ENCODE data around the gene DYNC1I1.
A peak's percentile ranks its signal among the peaks of the same experiment; 100 is the strongest.

DYNC1I1 gene

GRCh38 chr7:96104984-96105383, 332.6 kb downstream of the DYNC1I1 start:
- H3K4me1 ChIP-seq (ENCODE audit: control insufficient read depth, insufficient read depth, low read length, poor library complexity, severe bottlenecking) = no peaks in the 10 kb centered on the region
- H3K9me3 ChIP-seq (ENCODE audit: control insufficient read depth, low read length) = no peaks in the 10 kb centered on the region
- H3K27ac ChIP-seq (ENCODE audit: low read depth, low read length, severe bottlenecking) = no peak overlapping the region
- no peak overlapping the region for H3K4me3 ChIP-seq (ENCODE audit: extremely low read depth, insufficient read depth, low read length, poor library complexity, severe bottlenecking)
- H3K36me3 ChIP-seq (ENCODE audit: control insufficient read depth, insufficient read depth, low read length) = no peaks in the 10 kb centered on the region

- H3K4me3 ChIP-seq (ENCODE audit: extremely low read depth, insufficient read depth, low read length, poor library complexity, severe bottlenecking) = no peak overlapping the region
- H3K27ac ChIP-seq (ENCODE audit: low read depth, low read length, severe bottlenecking) = no peak overlapping the region
- no peaks in the 10 kb centered on the region for H3K9me3 ChIP-seq (ENCODE audit: control insufficient read depth, low read length)
- H3K36me3 ChIP-seq (ENCODE audit: control insufficient read depth, insufficient read depth, low read length) = no peaks in the 10 kb centered on the region
- H3K4me1 ChIP-seq (ENCODE audit: control insufficient read depth, insufficient read depth, low read length, poor library complexity, severe bottlenecking) = no peaks in the 10 kb centered on the region
These were observed 339.1 kb downstream of the DYNC1I1 start for GRCh38 chr7:96111405-96111804.

GRCh38 chr7:96114190-96114589, 341.8 kb downstream of the DYNC1I1 start:
- no peak overlapping the region for H3K27ac ChIP-seq (ENCODE audit: low read depth, low read length, severe bottlenecking)
- H3K9me3 ChIP-seq (ENCODE audit: control insufficient read depth, low read length) = no peaks in the 10 kb centered on the region
- 83 to 96% methylated on average over 5 of the region's 7 CpGs for WGBS, 2 experiments (ENCODE audit: insufficient coverage in 2 of 2)
- no peaks in the 10 kb centered on the region for H3K4me1 ChIP-seq (ENCODE audit: control insufficient read depth, insufficient read depth, low read length, poor library complexity, severe bottlenecking)
- no peaks in the 10 kb centered on the region for H3K36me3 ChIP-seq (ENCODE audit: control insufficient read depth, insufficient read depth, low read length)
- H3K4me3 ChIP-seq (ENCODE audit: extremely low read depth, insufficient read depth, low read length, poor library complexity, severe bottlenecking) = no peak overlapping the region

- H3K27ac ChIP-seq (ENCODE audit: low read depth, low read length, severe bottlenecking) = no peak overlapping the region
- H3K4me3 ChIP-seq (ENCODE audit: extremely low read depth, insufficient read depth, low read length, poor library complexity, severe bottlenecking) = no peak overlapping the region
- H3K9me3 ChIP-seq (ENCODE audit: control insufficient read depth, low read length) = no peaks in the 10 kb centered on the region
- H3K4me1 ChIP-seq (ENCODE audit: control insufficient read depth, insufficient read depth, low read length, poor library complexity, severe bottlenecking) = no peaks in the 10 kb centered on the region
- peaks cover 16% of the 10 kb centered on the region for H3K36me3 ChIP-seq (ENCODE audit: control insufficient read depth, insufficient read depth, low read length)
- 96 to 100% methylated on average over 2 to 5 of the region's 7 CpGs for WGBS, 2 experiments (ENCODE audit: insufficient coverage in 2 of 2)
These were observed 343.8 kb downstream of the DYNC1I1 start for GRCh38 chr7:96116173-96116572.

GRCh38 chr7:96118449-96119001, 346.2 kb downstream of the DYNC1I1 start:
- no peak overlapping the region for H3K4me3 ChIP-seq (ENCODE audit: extremely low read depth, insufficient read depth, low read length, poor library complexity, severe bottlenecking)

GRCh38 chr7:96120445-96121225, 348.3 kb downstream of the DYNC1I1 start:
- Histone ChIP-seq H3K27ac (ENCODE audit: low read depth, low read length, severe bottlenecking) (no peak overlapping the region), H3K4me1 (ENCODE audit: control insufficient read depth, insufficient read depth, low read length, poor library complexity, severe bottlenecking) (no peaks in the 10 kb centered on the region), H3K9me3 (ENCODE audit: control insufficient read depth, low read length) (no peaks in the 10 kb centered on the region), H3K4me3 (ENCODE audit: extremely low read depth, insufficient read depth, low read length, poor library complexity, severe bottlenecking) (no peak overlapping the region), H3K36me3 (ENCODE audit: control insufficient read depth, insufficient read depth, low read length) (peaks cover 23% of the 10 kb centered on the region)
- WGBS, 2 experiments (ENCODE audit: insufficient coverage in 2 of 2) = 83% methylated on average over 1 of the region's 2 CpGs; no CpG with 5 or more reads in 1 of the 2 experiments

More at GRCh38 chr7:96118449-96119001, 346.2 kb downstream of the DYNC1I1 start:
- WGBS, 2 experiments (ENCODE audit: insufficient coverage in 2 of 2) = 47 to 60% methylated on average over 4 to 10 of the region's 13 CpGs
- H3K36me3 ChIP-seq (ENCODE audit: control insufficient read depth, insufficient read depth, low read length) = peaks cover 23% of the 10 kb centered on the region
- H3K4me1 ChIP-seq (ENCODE audit: control insufficient read depth, insufficient read depth, low read length, poor library complexity, severe bottlenecking) = no peaks in the 10 kb centered on the region
- peak overlapping the region; percentile 50 for H3K27ac ChIP-seq (ENCODE audit: low read depth, low read length, severe bottlenecking)
- H3K9me3 ChIP-seq (ENCODE audit: control insufficient read depth, low read length) = no peaks in the 10 kb centered on the region

GRCh38 chr7:96121752-96122151, 349.4 kb downstream of the DYNC1I1 start:
- Histone ChIP-seq H3K4me1 (ENCODE audit: control insufficient read depth, insufficient read depth, low read length, poor library complexity, severe bottlenecking) (no peaks in the 10 kb centered on the region), H3K27ac (ENCODE audit: low read depth, low read length, severe bottlenecking) (no peak overlapping the region), H3K9me3 (ENCODE audit: control insufficient read depth, low read length) (no peaks in the 10 kb centered on the region), H3K36me3 (ENCODE audit: control insufficient read depth, insufficient read depth, low read length) (peaks cover 23% of the 10 kb centered on the region), H3K4me3 (ENCODE audit: extremely low read depth, insufficient read depth, low read length, poor library complexity, severe bottlenecking) (no peak overlapping the region)
- 75 to 84% methylated on average over 6 of the region's 6 CpGs for WGBS, 2 experiments (ENCODE audit: insufficient coverage in 2 of 2)

- Histone ChIP-seq H3K36me3 (ENCODE audit: control insufficient read depth, insufficient read depth, low read length) (peaks cover 23% of the 10 kb centered on the region), H3K4me1 (ENCODE audit: control insufficient read depth, insufficient read depth, low read length, poor library complexity, severe bottlenecking) (no peaks in the 10 kb centered on the region), H3K4me3 (ENCODE audit: extremely low read depth, insufficient read depth, low read length, poor library complexity, severe bottlenecking) (no peak overlapping the region), H3K9me3 (ENCODE audit: control insufficient read depth, low read length) (no peaks in the 10 kb centered on the region), H3K27ac (ENCODE audit: low read depth, low read length, severe bottlenecking) (no peak overlapping the region)
- WGBS, 2 experiments (ENCODE audit: insufficient coverage in 2 of 2) = 80% methylated on average over 1 of the region's 2 CpGs; no CpG with 5 or more reads in 1 of the 2 experiments
These were observed 350.4 kb downstream of the DYNC1I1 start for GRCh38 chr7:96122746-96123145.

GRCh38 chr7:96126382-96126781, 354.0 kb downstream of the DYNC1I1 start:
- H3K9me3 ChIP-seq (ENCODE audit: control insufficient read depth, low read length) = no peaks in the 10 kb centered on the region
- peaks cover 11% of the 10 kb centered on the region for H3K36me3 ChIP-seq (ENCODE audit: control insufficient read depth, insufficient read depth, low read length)
- H3K4me3 ChIP-seq (ENCODE audit: extremely low read depth, insufficient read depth, low read length, poor library complexity, severe bottlenecking) = no peak overlapping the region
- H3K27ac ChIP-seq (ENCODE audit: low read depth, low read length, severe bottlenecking) = no peak overlapping the region
- no peaks in the 10 kb centered on the region for H3K4me1 ChIP-seq (ENCODE audit: control insufficient read depth, insufficient read depth, low read length, poor library complexity, severe bottlenecking)

GRCh38 chr7:96127746-96128145, 355.4 kb downstream of the DYNC1I1 start:
- 60 to 63% methylated on average over 1 to 2 of the region's 2 CpGs for WGBS, 2 experiments (ENCODE audit: insufficient coverage in 2 of 2)
- H3K36me3 ChIP-seq (ENCODE audit: control insufficient read depth, insufficient read depth, low read length) = peaks cover 7% of the 10 kb centered on the region
- no peaks in the 10 kb centered on the region for H3K4me1 ChIP-seq (ENCODE audit: control insufficient read depth, insufficient read depth, low read length, poor library complexity, severe bottlenecking)
- no peaks in the 10 kb centered on the region for H3K9me3 ChIP-seq (ENCODE audit: control insufficient read depth, low read length)
- H3K4me3 ChIP-seq (ENCODE audit: extremely low read depth, insufficient read depth, low read length, poor library complexity, severe bottlenecking) = no peak overlapping the region
- no peak overlapping the region for H3K27ac ChIP-seq (ENCODE audit: low read depth, low read length, severe bottlenecking)

- Histone ChIP-seq H3K4me3 (ENCODE audit: extremely low read depth, insufficient read depth, low read length, poor library complexity, severe bottlenecking) (no peak overlapping the region), H3K4me1 (ENCODE audit: control insufficient read depth, insufficient read depth, low read length, poor library complexity, severe bottlenecking) (no peaks in the 10 kb centered on the region), H3K9me3 (ENCODE audit: control insufficient read depth, low read length) (no peaks in the 10 kb centered on the region), H3K27ac (ENCODE audit: low read depth, low read length, severe bottlenecking) (no peak overlapping the region), H3K36me3 (ENCODE audit: control insufficient read depth, insufficient read depth, low read length) (peaks cover 10% of the 10 kb centered on the region)
- WGBS, 2 experiments (ENCODE audit: insufficient coverage in 2 of 2) = 67 to 83% methylated on average over 2 to 3 of the region's 3 CpGs
These were observed 359.2 kb downstream of the DYNC1I1 start for GRCh38 chr7:96131525-96131924.
